ENCODE results near the gene SYCP2L.
A peak's percentile ranks its signal among the peaks of the same experiment; 100 is the strongest.
"Not testable (repeated sequence)": the region's sequence is repeated elsewhere in the genome, so short reads cannot be mapped to it uniquely, and the experiment has no call there.

SYCP2L gene

GRCh38 chr6:10882657-10883171 is 4.1 kb upstream of the SYCP2L start:
- Histone ChIP-seq H3K27ac (no peak overlapping the region), H3K27me3 (replicated peaks) (peaks cover 60% of the 10 kb centered on the region), H3K4me3 (ENCODE audit: low read depth, low read length) (no peak overlapping the region), H3K36me3 (replicated peaks) (no peaks in the 10 kb centered on the region)
- no peak for TF ChIP-seq CTCF (IDR thresholded peaks at IDR 0.05; ENCODE audit: low read depth, low read length, missing control alignments)
- no peak for DNase-seq
- in situ Hi-C loops (cut with HindIII; ENCODE audit: low pct_ligation_motif_present, low sequenced_read_pairs): no loop called here

- H3K4me3 ChIP-seq (ENCODE audit: low read depth, low read length): no peak overlapping the region
- no peaks in the 10 kb centered on the region for H3K36me3 ChIP-seq (replicated peaks)
- no peak for TF ChIP-seq CTCF (IDR thresholded peaks at IDR 0.05; ENCODE audit: low read depth, low read length, missing control alignments)
- in situ Hi-C loops (cut with HindIII; ENCODE audit: low pct_ligation_motif_present, low sequenced_read_pairs): no loop called here
- no peak overlapping the region for H3K27ac ChIP-seq
- H3K27me3 ChIP-seq (replicated peaks): peaks cover 59% of the 10 kb centered on the region
- no peak for DNase-seq
Measured at GRCh38 chr6:10883312-10884244, 3.3 kb upstream of the SYCP2L start.

GRCh38 chr6:10884245-10884972 is 2.4 kb upstream of the SYCP2L start:
- peaks cover 59% of the 10 kb centered on the region for H3K27me3 ChIP-seq (replicated peaks)
- H3K36me3 ChIP-seq (replicated peaks): no peaks in the 10 kb centered on the region
- no peak for TF ChIP-seq CTCF (IDR thresholded peaks at IDR 0.05; ENCODE audit: low read depth, low read length, missing control alignments)
- no peak overlapping the region for H3K27ac ChIP-seq
- H3K4me3 ChIP-seq (ENCODE audit: low read depth, low read length): no peak overlapping the region
- in situ Hi-C loops (cut with HindIII; ENCODE audit: low pct_ligation_motif_present, low sequenced_read_pairs): no loop called here
- no peak for DNase-seq

DNA sequence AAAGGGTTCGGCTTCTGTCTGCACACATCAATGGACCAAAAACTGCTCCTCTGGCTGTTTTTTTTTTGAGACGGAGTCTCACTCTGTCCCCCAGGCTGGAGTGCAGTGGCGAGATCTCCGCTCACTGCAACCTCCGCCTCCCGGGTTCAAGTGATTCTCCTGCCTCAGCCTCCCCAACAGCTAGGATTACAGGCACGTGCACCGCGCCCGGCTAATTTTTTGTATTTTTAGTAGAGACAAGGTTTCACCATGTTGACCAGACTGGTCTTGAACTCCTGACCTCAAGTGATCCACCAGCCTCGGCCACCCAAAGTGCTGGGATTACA is 524 bp upstream of the SYCP2L start:
- H3K27me3 ChIP-seq (replicated peaks): peaks cover 43% of the 10 kb centered on the region
- H3K36me3 ChIP-seq (replicated peaks); H3K27ac ChIP-seq; DNase-seq; in situ Hi-C loops (cut with HindIII; ENCODE audit: low pct_ligation_motif_present, low sequenced_read_pairs): not testable (repeated sequence)
- H3K4me3 ChIP-seq (ENCODE audit: low read depth, low read length): peak overlapping the region; percentile 55

- no peak for DNase-seq
- in situ Hi-C loops (cut with HindIII; ENCODE audit: low pct_ligation_motif_present, low sequenced_read_pairs): no loop called here
- no peak for TF ChIP-seq CTCF (IDR thresholded peaks at IDR 0.05; ENCODE audit: low read depth, low read length, missing control alignments)
- peaks cover 11% of the 10 kb centered on the region for H3K27me3 ChIP-seq (replicated peaks)
- no peaks in the 10 kb centered on the region for H3K36me3 ChIP-seq (replicated peaks)
- no peak overlapping the region for H3K27ac ChIP-seq
- H3K4me3 ChIP-seq (ENCODE audit: low read depth, low read length): no peak overlapping the region
Measured at GRCh38 chr6:10890151-10890550, 3.3 kb downstream of the SYCP2L start.

- in situ Hi-C loops (cut with HindIII; ENCODE audit: low pct_ligation_motif_present, low sequenced_read_pairs): no loop called here
- Histone ChIP-seq H3K36me3 (replicated peaks) (no peaks in the 10 kb centered on the region), H3K27me3 (replicated peaks) (peaks cover 6% of the 10 kb centered on the region), H3K27ac (no peak overlapping the region), H3K4me3 (ENCODE audit: low read depth, low read length) (no peak overlapping the region)
- TF ChIP-seq CTCF (IDR thresholded peaks at IDR 0.05; ENCODE audit: low read depth, low read length, missing control alignments): no peak
- no peak for DNase-seq
Measured at GRCh38 chr6:10891960-10892359, 5.1 kb downstream of the SYCP2L start.
